Measurements from ENCODE around the gene SNX19. TPM values are rescaled to one million over a fixed set of nuclear protein-coding genes. Genes with fewer than 3 reads are reported as not detected.

SNX19 gene
- polyA plus RNA-seq = 10.2 and 10.9 TPM in 2 replicates

GRCh38 chr11:130916238-130916855 is at the start of gene SNX19:
TSS of gene SNX19 (minus strand) at chr11:130916479. CDS start at chr11:130915939, 540 bp downstream.

All from Purkinje cell (primary cell).